HG02943 (cell line): Measurements from ENCODE around the gene HAVCR2.
A peak's percentile ranks its signal among the peaks of the same experiment; 100 is the strongest.
"Not testable (repeated sequence)": the region's sequence is repeated elsewhere in the genome, so short reads cannot be mapped to it uniquely, and the experiment has no call there.

Experiments used
- ATAC-seq: cut with Tn5 transposase; IDR thresholded peaks from one replicate; pipeline ENCODE4 v1.9.1; 2021; ENCODE audit warnings: mild to moderate bottlenecking, low read depth, moderate library complexity; ENCODE audit not compliant: unreplicated experiment

The HAVCR2 gene

GRCh38 chr5:157100140-157100679, 8.6 kb downstream of the HAVCR2 start:
- no peak for ATAC-seq

GRCh38 chr5:157088342-157088990, 20.4 kb downstream of the HAVCR2 start:
- no peak for ATAC-seq

GRCh38 chr5:157086751-157087359, 22.0 kb downstream of the HAVCR2 start:
- no peak for ATAC-seq

GRCh38 chr5:157085930-157086329, 22.9 kb downstream of the HAVCR2 start:
- ATAC-seq: no peak

- no peak for ATAC-seq
These were observed 28.6 kb downstream of the HAVCR2 start for GRCh38 chr5:157080286-157080685.

GRCh38 chr5:157076558-157076957, 32.3 kb downstream of the HAVCR2 start:
- no peak for ATAC-seq

- no peak for ATAC-seq
These were observed 36.3 kb downstream of the HAVCR2 start for GRCh38 chr5:157072508-157072907.

- no peak for ATAC-seq
These were observed 38.9 kb downstream of the HAVCR2 start for GRCh38 chr5:157069949-157070348.

GRCh38 chr5:157068785-157069184, 40.1 kb downstream of the HAVCR2 start:
- no peak for ATAC-seq

- ATAC-seq: no peak
These were observed 40.5 kb downstream of the HAVCR2 start for GRCh38 chr5:157068339-157068738.

GRCh38 chr5:157067005-157067404, 41.8 kb downstream of the HAVCR2 start:
- ATAC-seq: no peak

GRCh38 chr5:157066080-157066479, 42.8 kb downstream of the HAVCR2 start:
- no peak for ATAC-seq

GRCh38 chr5:157063776-157064430, 44.9 kb downstream of the HAVCR2 start:
- no peak for ATAC-seq

- ATAC-seq: no peak
These were observed 49.0 kb downstream of the HAVCR2 start for GRCh38 chr5:157059891-157060290.

- ATAC-seq: peak; percentile 73
These were observed 49.7 kb downstream of the HAVCR2 start, which contains the start of gene HAVCR1 for GRCh38 chr5:157059093-157059539. HAVCR1 (minus strand) TSS chr5:157059116; CDS start chr5:157057943, 1,173 bp downstream.

GRCh38 chr5:157057459-157058370, 51.1 kb downstream of the HAVCR2 start:
- ATAC-seq: no peak

- ATAC-seq: not testable (repeated sequence)
These were observed 52.0 kb downstream of the HAVCR2 start for GRCh38 chr5:157056848-157057247.

GRCh38 chr5:157051604-157052245, 57.1 kb downstream of the HAVCR2 start:
- ATAC-seq: no peak

GRCh38 chr5:157050050-157050449, 58.8 kb downstream of the HAVCR2 start:
- peak; percentile 57 for ATAC-seq

GRCh38 chr5:157049605-157050004, 59.2 kb downstream of the HAVCR2 start:
- peak; percentile 22 for ATAC-seq
